CD14-positive monocyte (primary cell): ENCODE measurements around the gene CHMP1A. TPM values are rescaled to one million over a fixed set of nuclear protein-coding genes. Genes with fewer than 3 reads are reported as not detected.

ENCODE experiments used
- DNase-seq, 3 donors: peaks; one replicate each; pipeline ENCODE4 v3.0.0-alpha.2; 2011 to 2022
- H2AFZ ChIP-seq: 2 replicates; pipeline ENCODE4 v1.6.0; 2012; ENCODE audit warnings: mild to moderate bottlenecking, low read depth, low read length, inconsistent platforms; ENCODE audit not compliant: insufficient read depth, poor library complexity, severe bottlenecking
- H3K27ac ChIP-seq, 2 donors: 1 replicate in 1 of 2; 2 replicates in 1 of 2; pipeline ENCODE4 v1.5.1; 2012 to 2013; ENCODE audit warnings: low read length in 2 of 2, control low read depth in 1 of 2, inconsistent platforms in 1 of 2, low read depth in 1 of 2, mild to moderate bottlenecking in 1 of 2
- H3K27me3 ChIP-seq, 2 donors: one replicate each; pipeline versions ENCODE4 v1.6.0 to v1.6.1; 2011 to 2013; ENCODE audit warnings: low read length in 2 of 2; ENCODE audit not compliant: control insufficient read depth in 2 of 2, insufficient read depth in 2 of 2
- H3K36me3 ChIP-seq, 2 donors: replicated peaks in 1 of 2; 1 replicate in 1 of 2; 2 replicates in 1 of 2; pipeline versions ENCODE4 v1.5.1 to v1.6.1; 2012 to 2013; ENCODE audit warnings: low read length in 2 of 2, control low read depth in 1 of 2, inconsistent platforms in 1 of 2, mild to moderate bottlenecking in 1 of 2; ENCODE audit not compliant: insufficient read depth in 2 of 2, control insufficient read depth in 1 of 2
- H3K4me1 ChIP-seq, 2 donors: 1 replicate in 1 of 2; 2 replicates in 1 of 2; pipeline versions ENCODE4 v1.5.1 to v1.6.1; 2012 to 2013; ENCODE audit warnings: low read length in 2 of 2, control low read depth in 1 of 2, inconsistent platforms in 1 of 2, mild to moderate bottlenecking in 1 of 2, moderate library complexity in 1 of 2; ENCODE audit not compliant: insufficient read depth in 2 of 2, control insufficient read depth in 1 of 2
- H3K4me2 ChIP-seq: replicated peaks from 2 replicates; pipeline ENCODE3; 2012; ENCODE audit warnings: low read length, moderate library complexity, mild to moderate bottlenecking; ENCODE audit not compliant: poor library complexity, severe bottlenecking; ENCODE audit errors: extremely low read depth
- H3K4me3 ChIP-seq, 3 experiments: fragments of 200-600 bp in 1 of 3; sonication (generic) in 1 of 3; replicated peaks in 1 of 3; 1 replicate in 2 of 3; 2 replicates in 1 of 3; pipeline ENCODE4 v1.5.1; 2011 to 2013; ENCODE audit warnings: low read length in 3 of 3, mild to moderate bottlenecking in 3 of 3, control low read depth in 2 of 3, low read depth in 2 of 3, inconsistent platforms in 1 of 3, moderate library complexity in 1 of 3
- H3K79me2 ChIP-seq: 2 replicates; pipeline ENCODE4 v1.6.0; 2012; ENCODE audit warnings: mild to moderate bottlenecking, control low read depth, inconsistent platforms, low read length, moderate library complexity; ENCODE audit not compliant: insufficient read depth
- H3K9ac ChIP-seq: 2 replicates; pipeline ENCODE4 v1.6.0; 2017; ENCODE audit warnings: low read length, mild to moderate bottlenecking; ENCODE audit not compliant: insufficient read depth, poor library complexity, severe bottlenecking
- H3K9me3 ChIP-seq, 2 donors: replicated peaks in 1 of 2; 1 replicate in 1 of 2; 2 replicates in 1 of 2; pipeline versions ENCODE4 v1.5.1 to v1.6.1; 2012 to 2013; ENCODE audit warnings: low read length in 2 of 2, control low read depth in 1 of 2; ENCODE audit not compliant: control insufficient read depth in 1 of 2, insufficient read depth in 1 of 2
- H4K20me1 ChIP-seq: 2 replicates; pipeline ENCODE4 v1.6.0; 2012; ENCODE audit warnings: mild to moderate bottlenecking, low read length, control low read depth, moderate library complexity; ENCODE audit not compliant: insufficient read depth
- H3K27ac Mint-ChIP-seq, 7 donors: one replicate each; pipeline ENCODE4 v1.8.0; 2020; ENCODE audit warnings: mild to moderate bottlenecking in 7 of 7, mixed read lengths in 7 of 7, moderate library complexity in 6 of 7, inconsistent platforms in 2 of 7
- H3K27me3 Mint-ChIP-seq, 3 donors: one replicate each; pipeline ENCODE4 v1.8.0; 2021 to 2022; ENCODE audit warnings: low read depth in 3 of 3, mild to moderate bottlenecking in 3 of 3, mixed read lengths in 3 of 3, moderate library complexity in 3 of 3, inconsistent platforms in 1 of 3
- H3K36me3 Mint-ChIP-seq, 2 donors: one replicate each; pipeline ENCODE4 v1.8.0; 2020; ENCODE audit warnings: mixed read lengths in 2 of 2, inconsistent platforms in 1 of 2, mild to moderate bottlenecking in 1 of 2
- H3K4me1 Mint-ChIP-seq: one replicate; pipeline ENCODE4 v1.8.0; 2020; ENCODE audit warnings: mild to moderate bottlenecking, mixed read lengths
- H3K4me3 Mint-ChIP-seq, 2 donors: one replicate each; pipeline ENCODE4 v1.8.0; 2020; ENCODE audit warnings: mild to moderate bottlenecking in 2 of 2, mixed read lengths in 2 of 2, moderate library complexity in 1 of 2
- H3K9me3 Mint-ChIP-seq, 7 donors: one replicate each; pipeline ENCODE4 v1.8.0; 2020 to 2022; ENCODE audit warnings: mixed read lengths in 7 of 7, mild to moderate bottlenecking in 6 of 7, moderate library complexity in 6 of 7, inconsistent platforms in 2 of 7
- WGBS: methylation state at CpG from one replicate; pipeline ENCODE4 v1.1.5; 2013; ENCODE audit warnings: missing lambda C conversion rate; ENCODE audit not compliant: insufficient coverage; 5-methylcytosine and 5-hydroxymethylcytosine counted together
- intact Hi-C, 2 donors: fragments of 100-400 bp; cut with micrococcal nuclease; formaldehyde crosslinking; loops; one replicate each; pipeline versions ENCODE4 v1.15.0 to v1.15.1; 2023
- polyA plus RNA-seq, 3 donors: library from polyadenylated mRNA; depleted of rRNA in 1 of 3; unstranded in 2 of 3; stranded (reverse) in 1 of 3; fragments of 300-500 nt in 2 of 3; fragments of >200 nt in 1 of 3; fragmentation: Illumina TruSeq in 2 of 3; gene quantifications; 1 replicate in 2 of 3; 2 replicates in 1 of 3; pipeline ENCODE4 v1.2.3, GENCODE V29; 2012 to 2021
- TF ChIP-seq, protein P1 (sequence below): fragments of 200-600 bp; IDR thresholded peaks from one replicate; pipeline ENCODE4 v1.8.0; 2022; ENCODE audit warnings: antibody characterized with exemption, mild to moderate bottlenecking

The CHMP1A gene
- polyA plus RNA-seq, 3 donors, result 57.3 to 85.7 (median 76.6) TPM

- H3K4me1 ChIP-seq, result no peaks in the 10 kb centered on the region
- H3K27me3 ChIP-seq, result no peaks in the 10 kb centered on the region
- TF ChIP-seq, protein P1, sequence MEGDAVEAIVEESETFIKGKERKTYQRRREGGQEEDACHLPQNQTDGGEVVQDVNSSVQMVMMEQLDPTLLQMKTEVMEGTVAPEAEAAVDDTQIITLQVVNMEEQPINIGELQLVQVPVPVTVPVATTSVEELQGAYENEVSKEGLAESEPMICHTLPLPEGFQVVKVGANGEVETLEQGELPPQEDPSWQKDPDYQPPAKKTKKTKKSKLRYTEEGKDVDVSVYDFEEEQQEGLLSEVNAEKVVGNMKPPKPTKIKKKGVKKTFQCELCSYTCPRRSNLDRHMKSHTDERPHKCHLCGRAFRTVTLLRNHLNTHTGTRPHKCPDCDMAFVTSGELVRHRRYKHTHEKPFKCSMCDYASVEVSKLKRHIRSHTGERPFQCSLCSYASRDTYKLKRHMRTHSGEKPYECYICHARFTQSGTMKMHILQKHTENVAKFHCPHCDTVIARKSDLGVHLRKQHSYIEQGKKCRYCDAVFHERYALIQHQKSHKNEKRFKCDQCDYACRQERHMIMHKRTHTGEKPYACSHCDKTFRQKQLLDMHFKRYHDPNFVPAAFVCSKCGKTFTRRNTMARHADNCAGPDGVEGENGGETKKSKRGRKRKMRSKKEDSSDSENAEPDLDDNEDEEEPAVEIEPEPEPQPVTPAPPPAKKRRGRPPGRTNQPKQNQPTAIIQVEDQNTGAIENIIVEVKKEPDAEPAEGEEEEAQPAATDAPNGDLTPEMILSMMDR, result no peak
- H3K4me3 ChIP-seq, result no peak within 1 kb of the TSS
- no peak within 1 kb of the TSS for H3K4me2 ChIP-seq
- no peak within 1 kb of the TSS for H3K27ac Mint-ChIP-seq
- H3K36me3 ChIP-seq, result no peaks in the 10 kb centered on the region
- no peaks in the 10 kb centered on the region for H4K20me1 ChIP-seq
- 63% methylated on average over 18 of the region's 19 CpGs for WGBS
- no peak within 1 kb of the TSS for H3K4me3 Mint-ChIP-seq
- H3K36me3 Mint-ChIP-seq, result no peaks in the 10 kb centered on the region
- intact Hi-C loops, result no loop called here
- H3K27ac ChIP-seq, result no peak within 1 kb of the TSS
- H3K4me1 Mint-ChIP-seq, result no peaks in the 10 kb centered on the region
- H2AFZ ChIP-seq, result no peak within 1 kb of the TSS
- DNase-seq, result no peak
- no peaks in the 10 kb centered on the region for H3K79me2 ChIP-seq
- H3K9me3 Mint-ChIP-seq, result peaks cover 0 to 5% (median 0%) of the 10 kb centered on the region in 7 donors
- peaks cover 6 to 15% (median 6%) of the 10 kb centered on the region in 3 donors for H3K27me3 Mint-ChIP-seq
- H3K9ac ChIP-seq, result no peak within 1 kb of the TSS
- no peaks in the 10 kb centered on the region for H3K9me3 ChIP-seq
These were observed 44.1 kb downstream of the CHMP1A start, which contains the start of gene DPEP1 for GRCh38 chr16:89613231-89613953. Gene DPEP1, plus strand, starts transcription at chr16:89613642. Its CDS starts 16,769 bp downstream, at chr16:89630411.

GRCh38 chr16:89612415-89613166, 44.9 kb downstream of the CHMP1A start:
- peaks cover 0 to 5% (median 0%) of the 10 kb centered on the region in 7 donors for H3K9me3 Mint-ChIP-seq
- H3K27ac ChIP-seq, result no peak overlapping the region
- H3K4me3 ChIP-seq, result no peak overlapping the region

More at GRCh38 chr16:89612415-89613166, 44.9 kb downstream of the CHMP1A start:
- Histone ChIP-seq H3K4me1 (no peaks in the 10 kb centered on the region), H3K9me3 (no peaks in the 10 kb centered on the region), H2AFZ (no peak overlapping the region), H4K20me1 (no peaks in the 10 kb centered on the region), H3K4me2 (no peak overlapping the region), H3K36me3 (no peaks in the 10 kb centered on the region), H3K79me2 (no peaks in the 10 kb centered on the region), H3K9ac (no peak overlapping the region), H3K27me3 (no peaks in the 10 kb centered on the region)
- intact Hi-C loops, result no loop called here
- 95% methylated on average over 17 of the region's 20 CpGs for WGBS
- Mint-ChIP-seq H3K27me3 (peaks cover 6 to 15% (median 6%) of the 10 kb centered on the region in 3 donors), H3K27ac (no peak overlapping the region), H3K4me1 (no peaks in the 10 kb centered on the region), H3K4me3 (no peak overlapping the region), H3K36me3 (no peaks in the 10 kb centered on the region)
- TF ChIP-seq, protein P1, result no peak
- no peak for DNase-seq
